GM12801 (cell line): ENCODE results near the gene PRKN.

Experiments
- TF ChIP-seq, protein P1 (sequence below): IDR thresholded peaks from one replicate; pipeline ENCODE4 v1.5.1; 2011; ENCODE audit warnings: control low read depth; ENCODE audit not compliant: insufficient read length; ENCODE audit errors: extremely low read depth

Gene PRKN

GRCh38 chr6:161410736-161411135, 1316.8 kb downstream of the PRKN start:
- TF ChIP-seq, protein P1, sequence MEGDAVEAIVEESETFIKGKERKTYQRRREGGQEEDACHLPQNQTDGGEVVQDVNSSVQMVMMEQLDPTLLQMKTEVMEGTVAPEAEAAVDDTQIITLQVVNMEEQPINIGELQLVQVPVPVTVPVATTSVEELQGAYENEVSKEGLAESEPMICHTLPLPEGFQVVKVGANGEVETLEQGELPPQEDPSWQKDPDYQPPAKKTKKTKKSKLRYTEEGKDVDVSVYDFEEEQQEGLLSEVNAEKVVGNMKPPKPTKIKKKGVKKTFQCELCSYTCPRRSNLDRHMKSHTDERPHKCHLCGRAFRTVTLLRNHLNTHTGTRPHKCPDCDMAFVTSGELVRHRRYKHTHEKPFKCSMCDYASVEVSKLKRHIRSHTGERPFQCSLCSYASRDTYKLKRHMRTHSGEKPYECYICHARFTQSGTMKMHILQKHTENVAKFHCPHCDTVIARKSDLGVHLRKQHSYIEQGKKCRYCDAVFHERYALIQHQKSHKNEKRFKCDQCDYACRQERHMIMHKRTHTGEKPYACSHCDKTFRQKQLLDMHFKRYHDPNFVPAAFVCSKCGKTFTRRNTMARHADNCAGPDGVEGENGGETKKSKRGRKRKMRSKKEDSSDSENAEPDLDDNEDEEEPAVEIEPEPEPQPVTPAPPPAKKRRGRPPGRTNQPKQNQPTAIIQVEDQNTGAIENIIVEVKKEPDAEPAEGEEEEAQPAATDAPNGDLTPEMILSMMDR, result no peak

GRCh38 chr6:161410076-161410475, 1317.5 kb downstream of the PRKN start:
- TF ChIP-seq, protein P1, result no peak

- TF ChIP-seq, protein P1, result no peak
Observed at GRCh38 chr6:161409353-161409752, 1318.2 kb downstream of the PRKN start.

DNA sequence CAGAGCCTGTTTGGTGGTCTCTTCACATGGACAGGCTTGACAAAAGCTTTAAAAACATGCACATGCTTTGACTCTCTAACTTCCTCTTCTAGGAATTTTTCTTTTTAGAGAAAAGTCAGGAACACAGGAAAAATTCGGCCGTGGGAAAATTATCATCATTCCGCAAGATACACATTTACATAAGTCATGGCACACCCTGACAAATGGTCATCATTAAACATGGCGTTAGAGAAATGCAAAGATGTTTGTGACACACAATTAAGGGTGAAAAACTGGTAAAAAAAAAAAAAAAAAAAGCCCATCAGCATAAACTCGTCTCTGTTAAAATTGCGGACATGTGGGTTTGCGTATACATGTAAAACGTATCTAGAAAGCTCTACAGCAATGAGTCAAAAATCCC, 1319.5 kb downstream of the PRKN start:
- TF ChIP-seq, protein P1, result no peak

- TF ChIP-seq, protein P1, result no peak
Observed at GRCh38 chr6:161407581-161407980, 1320.0 kb downstream of the PRKN start.

DNA sequence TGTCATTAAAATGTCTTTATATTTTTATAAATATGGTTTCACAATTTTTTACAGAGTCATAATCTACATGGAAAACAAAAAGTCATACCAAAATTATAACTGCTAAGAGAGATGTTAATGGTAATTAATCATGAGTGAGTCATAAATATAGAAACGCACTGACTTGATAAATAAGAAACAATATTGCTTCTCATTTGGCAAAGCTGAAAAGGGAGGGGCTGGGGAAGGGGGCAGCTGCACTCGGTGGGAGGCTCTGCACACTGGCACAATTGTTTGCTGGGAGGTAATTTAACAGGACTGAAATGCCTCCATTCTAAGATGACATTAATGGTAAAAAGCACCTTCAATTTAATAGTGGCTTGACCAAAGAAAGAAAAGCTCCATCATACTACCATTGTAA, 1320.5 kb downstream of the PRKN start:
- TF ChIP-seq, protein P1, result no peak

DNA sequence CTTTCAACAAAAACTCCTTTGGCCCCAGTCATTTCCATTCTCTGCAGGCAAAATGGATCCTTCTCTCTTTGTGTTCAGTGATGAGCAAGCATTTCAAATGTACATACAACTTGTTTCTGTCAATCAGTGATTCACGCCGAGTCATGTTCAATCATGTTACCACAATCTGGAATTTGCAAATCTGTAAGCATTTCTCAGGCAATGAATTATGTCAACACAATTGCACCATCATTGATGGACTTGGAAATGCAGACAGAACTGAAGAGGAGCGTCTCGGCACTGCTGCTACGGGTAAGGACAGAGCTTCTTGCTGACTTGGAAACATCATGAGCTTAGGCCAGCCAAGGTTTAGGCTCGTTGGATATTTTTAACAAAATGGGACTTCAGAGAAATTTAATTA, 1320.9 kb downstream of the PRKN start:
- TF ChIP-seq, protein P1, result no peak

DNA sequence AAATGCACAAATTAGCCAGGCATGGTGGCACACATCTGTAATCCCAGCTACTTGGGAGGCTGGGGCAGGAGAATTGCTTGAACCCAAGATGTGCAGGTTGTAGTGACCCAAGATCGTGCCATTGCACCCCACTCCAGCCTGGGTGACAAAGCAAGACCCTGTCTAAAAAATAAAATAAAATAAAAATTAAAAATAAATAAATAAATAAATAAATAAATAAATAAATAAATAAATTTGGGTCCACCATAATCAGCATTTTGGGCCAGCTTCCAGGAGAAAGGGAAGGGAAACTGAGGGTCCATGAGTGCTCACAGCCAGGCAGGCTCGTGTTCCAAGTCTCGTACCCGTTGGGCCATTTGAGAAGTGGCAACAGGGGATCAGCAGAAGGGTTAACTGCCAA, 1322.1 kb downstream of the PRKN start:
- TF ChIP-seq, protein P1, result no peak
